ENCODE measurements around the gene CNST. TPM values are rescaled to one million over a fixed set of nuclear protein-coding genes. Genes with fewer than 3 reads are reported as not detected.

The CNST gene
- total and polyA plus RNA-seq, 9 of the 15 experiments (the other 6 are each of a cell fraction or from before 2014, with no cell fraction given), result 17.0 to 55.3 (median 30.8) TPM

GRCh38 chr1:246569248-246570238 is 3.3 kb downstream of the CNST start (continued):
- no peak for TF ChIP-seq STAT6 (CRISPR knock-in tag; IDR thresholded peaks at IDR 0.05)
- TF ChIP-seq SRF (CRISPR knock-in tag; IDR thresholded peaks at IDR 0.05), result no peak
- no peak for TF ChIP-seq MTF1 (CRISPR knock-in tag; IDR thresholded peaks at IDR 0.05; ENCODE audit: borderline replicate concordance)
- peak in 1 of 2 experiments; percentile 19; a peak in 1 of 4 replicates for TF ChIP-seq NRF1 (conservative IDR thresholded peaks at IDR 0.05 in 1 of 2, IDR thresholded peaks at IDR 0.05 in 1 of 2)
- 0 out of 2 replicates have a peak, but pooled peaks have one; percentile 12 for TF ChIP-seq DEAF1 (CRISPR knock-in tag; IDR thresholded peaks at IDR 0.05)
- TF ChIP-seq CTCFL (IDR thresholded peaks at IDR 0.05; ENCODE audit: borderline replicate concordance, insufficient read depth, low read depth, low read length, poor library complexity, severe bottlenecking), result no peak
- TF ChIP-seq ZNF766 (CRISPR knock-in tag; conservative IDR thresholded peaks at IDR 0.05), result no peak
- no peak for TF ChIP-seq E2F3 (CRISPR knock-in tag; IDR thresholded peaks at IDR 0.05)
- TF ChIP-seq DMBX1 (CRISPR knock-in tag; IDR thresholded peaks at IDR 0.05; ENCODE audit: borderline replicate concordance), result peak; percentile 56; the same call in 1 of the 2 replicates
- no peak; the same call in 1 of the 2 replicates for TF ChIP-seq VEZF1 (CRISPR knock-in tag; IDR thresholded peaks at IDR 0.05)
- 0 out of 2 replicates have a peak, but pooled peaks have one; percentile 46 for TF ChIP-seq ZBTB43 (CRISPR knock-in tag; IDR thresholded peaks at IDR 0.05)
- TF ChIP-seq ZNF354B (CRISPR knock-in tag; IDR thresholded peaks at IDR 0.05), result no peak
- no peak for TF ChIP-seq YBX1 (IDR thresholded peaks at IDR 0.05)
- TF ChIP-seq ZBTB17 (CRISPR knock-in tag; IDR thresholded peaks at IDR 0.05), result no peak
- TF ChIP-seq TCF7 (IDR thresholded peaks at IDR 0.05; ENCODE audit: borderline replicate concordance), result no peak

All from K562 (cell line).